GM19324 (cell line): ENCODE measurements around the gene PMEPA1.
"Not testable (repeated sequence)": the region's sequence is repeated elsewhere in the genome, so short reads cannot be mapped to it uniquely, and the experiment has no call there.

Experiments used
- ATAC-seq: cut with Tn5 transposase; IDR thresholded peaks from one replicate; pipeline ENCODE4 v1.9.1; 2021; ENCODE audit warnings: mild to moderate bottlenecking, moderate library complexity; ENCODE audit not compliant: unreplicated experiment, low FRiP score

Gene PMEPA1

GRCh38 chr20:57654363-57654997 lies 55.3 kb downstream of the PMEPA1 start:
- no peak for ATAC-seq

- ATAC-seq = no peak
Observed at GRCh38 chr20:57653910-57654309, 55.9 kb downstream of the PMEPA1 start.

GRCh38 chr20:57653546-57653900 lies 56.3 kb downstream of the PMEPA1 start:
- ATAC-seq = no peak

- no peak for ATAC-seq
Observed at GRCh38 chr20:57652606-57653545, 56.9 kb downstream of the PMEPA1 start.

- no peak for ATAC-seq
Observed at GRCh38 chr20:57651881-57652605, 57.8 kb downstream of the PMEPA1 start.

GRCh38 chr20:57650756-57651483 lies 58.9 kb downstream of the PMEPA1 start:
- ATAC-seq = no peak

- ATAC-seq = no peak
Observed at GRCh38 chr20:57650266-57650665, 59.5 kb downstream of the PMEPA1 start.

GRCh38 chr20:57649617-57650015 lies 60.2 kb downstream of the PMEPA1 start:
- ATAC-seq = no peak

GRCh38 chr20:57648878-57649616 lies 60.8 kb downstream of the PMEPA1 start:
- ATAC-seq = no peak

GRCh38 chr20:57647933-57648785 lies 61.7 kb downstream of the PMEPA1 start:
- ATAC-seq = no peak

- ATAC-seq = no peak
Observed at GRCh38 chr20:57647006-57647932, 62.5 kb downstream of the PMEPA1 start.

- ATAC-seq = no peak
Observed at GRCh38 chr20:57638895-57639236, 70.9 kb downstream of the PMEPA1 start.

GRCh38 chr20:57638173-57638894 lies 71.5 kb downstream of the PMEPA1 start:
- ATAC-seq = no peak

- ATAC-seq = no peak
Observed at GRCh38 chr20:57633945-57634491, 75.8 kb downstream of the PMEPA1 start.

- ATAC-seq = no peak
Observed at GRCh38 chr20:57632286-57632685, 77.5 kb downstream of the PMEPA1 start.

- ATAC-seq = no peak
Observed at GRCh38 chr20:57630061-57630460, 79.8 kb downstream of the PMEPA1 start.

GRCh38 chr20:57629491-57629901 lies 80.3 kb downstream of the PMEPA1 start:
- not testable (repeated sequence) for ATAC-seq
